NCI-H2196 (cell line): ENCODE results near the gene LDLR.
"Not testable (repeated sequence)": the region's sequence is repeated elsewhere in the genome, so short reads cannot be mapped to it uniquely, and the experiment has no call there.

Experiments
- DNase-seq: peaks from one replicate; lab custom pipeline; 2025; ENCODE audit not compliant: unreplicated experiment; lab: John Stamatoyannopoulos, UW

Gene LDLR

GRCh38 chr19:11070123-11070522 is 19.1 kb upstream of the LDLR start:
- no peak for DNase-seq

- DNase-seq: no peak
Measured at GRCh38 chr19:11073568-11073967, 15.7 kb upstream of the LDLR start.

GRCh38 chr19:11076792-11077191 is 12.5 kb upstream of the LDLR start:
- DNase-seq: not testable (repeated sequence)

GRCh38 chr19:11078893-11079292 is 10.4 kb upstream of the LDLR start:
- DNase-seq: no peak

- DNase-seq: no peak
Measured at GRCh38 chr19:11079999-11080398, 9.3 kb upstream of the LDLR start.

GRCh38 chr19:11087870-11088505 is 1.3 kb upstream of the LDLR start:
- DNase-seq: no peak

- no peak for DNase-seq
Measured at GRCh38 chr19:11088506-11089253, 583 bp upstream of the LDLR start.

GRCh38 chr19:11090014-11090263 is 676 bp downstream of the LDLR start:
- DNase-seq: not testable (repeated sequence)

GRCh38 chr19:11090264-11090996 is 1.2 kb downstream of the LDLR start:
- DNase-seq: peak; percentile 98

GRCh38 chr19:11090997-11091702 is 1.9 kb downstream of the LDLR start:
- DNase-seq: no peak

GRCh38 chr19:11091703-11092153 is 2.5 kb downstream of the LDLR start:
- no peak for DNase-seq

GRCh38 chr19:11092181-11092538 is 2.9 kb downstream of the LDLR start:
- DNase-seq: no peak

GRCh38 chr19:11093689-11094238 is 4.5 kb downstream of the LDLR start:
- no peak for DNase-seq

GRCh38 chr19:11094520-11094894 is 5.2 kb downstream of the LDLR start:
- DNase-seq: no peak

GRCh38 chr19:11096210-11096841 is 7.1 kb downstream of the LDLR start:
- no peak for DNase-seq

- DNase-seq: not testable (repeated sequence)
Measured at GRCh38 chr19:11097367-11097766, 8.1 kb downstream of the LDLR start.

- no peak for DNase-seq
Measured at GRCh38 chr19:11098327-11098726, 9.1 kb downstream of the LDLR start.

- DNase-seq: no peak
Measured at GRCh38 chr19:11098861-11099260, 9.6 kb downstream of the LDLR start.

- no peak for DNase-seq
Measured at GRCh38 chr19:11100049-11100448, 10.8 kb downstream of the LDLR start.

GRCh38 chr19:11101057-11101456 is 11.8 kb downstream of the LDLR start:
- DNase-seq: no peak

- DNase-seq: no peak
Measured at GRCh38 chr19:11102944-11103343, 13.7 kb downstream of the LDLR start.
